GM21786 (cell line): ENCODE data around the gene LMNTD1.
"Not testable (repeated sequence)": the region's sequence is repeated elsewhere in the genome, so short reads cannot be mapped to it uniquely, and the experiment has no call there.

Experiments used
- ATAC-seq: cut with Tn5 transposase; IDR thresholded peaks from one replicate; pipeline ENCODE4 v1.9.1; 2021; ENCODE audit not compliant: unreplicated experiment

The LMNTD1 gene

GRCh38 chr12:25553098-25553497 lies at the start of gene LMNTD1:
LMNTD1 (minus strand) TSS chr12:25553283; CDS start chr12:25552959, 324 bp downstream.
- no peak for ATAC-seq

- ATAC-seq = no peak
Measured at GRCh38 chr12:25598956-25599355, 45.9 kb upstream of the LMNTD1 start.

- ATAC-seq = not testable (repeated sequence)
Measured at GRCh38 chr12:25595496-25595895, 42.4 kb upstream of the LMNTD1 start.

GRCh38 chr12:25594376-25594775 lies 41.3 kb upstream of the LMNTD1 start:
- no peak for ATAC-seq

GRCh38 chr12:25592725-25593495 lies 39.8 kb upstream of the LMNTD1 start:
- ATAC-seq = no peak

- no peak for ATAC-seq
Measured at GRCh38 chr12:25591144-25591543, 38.1 kb upstream of the LMNTD1 start.

GRCh38 chr12:25590011-25590721 lies 37.1 kb upstream of the LMNTD1 start:
- no peak for ATAC-seq

GRCh38 chr12:25587346-25587745 lies 34.3 kb upstream of the LMNTD1 start:
- no peak for ATAC-seq

- no peak for ATAC-seq
Measured at GRCh38 chr12:25585662-25586061, 32.6 kb upstream of the LMNTD1 start.

- no peak for ATAC-seq
Measured at GRCh38 chr12:25585021-25585523, 32.0 kb upstream of the LMNTD1 start.

GRCh38 chr12:25584596-25584995 lies 31.5 kb upstream of the LMNTD1 start:
- no peak for ATAC-seq

GRCh38 chr12:25583545-25583944 lies 30.5 kb upstream of the LMNTD1 start:
- ATAC-seq = no peak

GRCh38 chr12:25581067-25581466 lies 28.0 kb upstream of the LMNTD1 start:
- no peak for ATAC-seq

- no peak for ATAC-seq
Measured at GRCh38 chr12:25578411-25579143, 25.5 kb upstream of the LMNTD1 start.

- ATAC-seq = no peak
Measured at GRCh38 chr12:25574761-25575160, 21.7 kb upstream of the LMNTD1 start.

- ATAC-seq = no peak
Measured at GRCh38 chr12:25573346-25573745, 20.3 kb upstream of the LMNTD1 start.

- ATAC-seq = no peak
Measured at GRCh38 chr12:25570418-25570817, 17.3 kb upstream of the LMNTD1 start.

- ATAC-seq = no peak
Measured at GRCh38 chr12:25566202-25566949, 13.3 kb upstream of the LMNTD1 start.

GRCh38 chr12:25558586-25558985 lies 5.5 kb upstream of the LMNTD1 start:
- ATAC-seq = no peak

GRCh38 chr12:25557830-25558436 lies 4.8 kb upstream of the LMNTD1 start:
- ATAC-seq = no peak
